ENCODE data around the gene TRIO. TPM values are rescaled to one million over a fixed set of nuclear protein-coding genes. Genes with fewer than 3 reads are reported as not detected.

TRIO gene
- total RNA-seq, 1 experiment from 2014 or later = 136 TPM

DNA sequence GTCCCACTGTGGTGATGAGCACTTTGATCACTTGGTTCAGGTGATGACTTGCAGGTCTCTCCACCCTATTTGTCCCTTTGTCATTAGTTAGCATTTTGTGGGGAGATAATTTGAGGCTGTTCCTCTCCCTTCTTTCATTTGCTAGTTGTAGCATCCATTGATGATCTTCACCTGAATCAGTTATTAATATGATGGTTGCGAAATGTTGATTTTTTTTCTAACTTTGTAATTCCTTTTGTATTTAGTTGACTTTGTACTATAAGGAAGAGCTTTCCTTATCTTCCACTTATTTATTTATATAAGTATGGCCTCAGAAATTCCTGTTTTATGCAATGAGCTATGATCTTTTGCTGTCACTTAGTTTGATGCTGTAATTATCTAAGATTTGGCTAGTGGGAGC lies 12.6 kb downstream of the TRIO start:
- no peaks in the 10 kb centered on the region for H3K27me3 Mint-ChIP-seq (ENCODE audit: insufficient read depth, unreplicated experiment)
- TF ChIP-seq, protein P1, sequence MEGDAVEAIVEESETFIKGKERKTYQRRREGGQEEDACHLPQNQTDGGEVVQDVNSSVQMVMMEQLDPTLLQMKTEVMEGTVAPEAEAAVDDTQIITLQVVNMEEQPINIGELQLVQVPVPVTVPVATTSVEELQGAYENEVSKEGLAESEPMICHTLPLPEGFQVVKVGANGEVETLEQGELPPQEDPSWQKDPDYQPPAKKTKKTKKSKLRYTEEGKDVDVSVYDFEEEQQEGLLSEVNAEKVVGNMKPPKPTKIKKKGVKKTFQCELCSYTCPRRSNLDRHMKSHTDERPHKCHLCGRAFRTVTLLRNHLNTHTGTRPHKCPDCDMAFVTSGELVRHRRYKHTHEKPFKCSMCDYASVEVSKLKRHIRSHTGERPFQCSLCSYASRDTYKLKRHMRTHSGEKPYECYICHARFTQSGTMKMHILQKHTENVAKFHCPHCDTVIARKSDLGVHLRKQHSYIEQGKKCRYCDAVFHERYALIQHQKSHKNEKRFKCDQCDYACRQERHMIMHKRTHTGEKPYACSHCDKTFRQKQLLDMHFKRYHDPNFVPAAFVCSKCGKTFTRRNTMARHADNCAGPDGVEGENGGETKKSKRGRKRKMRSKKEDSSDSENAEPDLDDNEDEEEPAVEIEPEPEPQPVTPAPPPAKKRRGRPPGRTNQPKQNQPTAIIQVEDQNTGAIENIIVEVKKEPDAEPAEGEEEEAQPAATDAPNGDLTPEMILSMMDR (IDR thresholded peaks at IDR 0.05; ENCODE audit: unreplicated experiment) = no peak
- peaks cover 27% of the 10 kb centered on the region for H3K4me1 Mint-ChIP-seq (ENCODE audit: insufficient read depth, unreplicated experiment)
- CTCF ChIA-PET = interaction anchor here (0.7 to 2.4 kb wide), 6 partner anchors 10 to 174 kb away, joined by 3 to 17 read pairs (median 4); no protein-coding TSS in a partner anchor
- H3K9me3 Mint-ChIP-seq (ENCODE audit: unreplicated experiment) = no peaks in the 10 kb centered on the region
- DNase-seq (ENCODE audit: unreplicated experiment) = no peak
- H3K27ac Mint-ChIP-seq (ENCODE audit: low read depth, unreplicated experiment) = no peak overlapping the region
- no peak overlapping the region for H3K4me3 Mint-ChIP-seq (ENCODE audit: unreplicated experiment)
- POLR2A ChIA-PET = interaction anchor here (1.0 to 6.9 kb wide), 12 partner anchors 8 to 113 kb away, joined by 3 to 92 read pairs (median 31); partner anchors contain the start of gene TRIO
- H3K36me3 Mint-ChIP-seq (ENCODE audit: insufficient read depth, unreplicated experiment) = peaks cover 6% of the 10 kb centered on the region
- no TSS peak for BruUV-seq (replicated peaks)
- intact Hi-C loops (cut with micrococcal nuclease) = loop anchor here (1.0 kb wide), 1 partner anchor 35 kb away; no protein-coding TSS in a partner anchor

DNA sequence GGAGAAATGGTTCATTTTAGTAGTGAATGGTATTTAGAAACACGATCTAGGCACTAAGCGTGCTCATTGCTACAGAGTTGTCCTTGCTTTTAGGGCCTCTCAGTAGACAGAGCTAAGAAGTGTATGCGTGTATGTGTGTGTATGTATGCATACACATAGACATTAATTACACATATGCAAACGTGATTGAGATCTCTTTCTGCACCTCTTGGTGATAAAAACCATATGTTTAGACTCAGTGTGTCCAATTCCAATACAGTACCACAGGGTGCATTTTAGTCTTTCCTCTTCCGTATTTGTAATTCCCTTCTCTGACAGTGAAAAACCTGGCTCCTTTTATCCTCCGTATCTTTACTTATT lies 13.1 kb downstream of the TRIO start:
- TF ChIP-seq, protein P1 (IDR thresholded peaks at IDR 0.05; ENCODE audit: unreplicated experiment) = no peak
- peaks cover 6% of the 10 kb centered on the region for H3K36me3 Mint-ChIP-seq (ENCODE audit: insufficient read depth, unreplicated experiment)
- no peaks in the 10 kb centered on the region for H3K27me3 Mint-ChIP-seq (ENCODE audit: insufficient read depth, unreplicated experiment)
- H3K4me1 Mint-ChIP-seq (ENCODE audit: insufficient read depth, unreplicated experiment) = peaks cover 31% of the 10 kb centered on the region
- no peak overlapping the region for H3K27ac Mint-ChIP-seq (ENCODE audit: low read depth, unreplicated experiment)
- no peaks in the 10 kb centered on the region for H3K9me3 Mint-ChIP-seq (ENCODE audit: unreplicated experiment)
- CTCF ChIA-PET = interaction anchor here (0.6 to 2.4 kb wide), 11 partner anchors 8 to 173 kb away, joined by 3 to 17 read pairs (median 3); no protein-coding TSS in a partner anchor
- no peak for DNase-seq (ENCODE audit: unreplicated experiment)
- POLR2A ChIA-PET = interaction anchor here (0.6 to 6.9 kb wide), 18 partner anchors 9 to 551 kb away, joined by 3 to 92 read pairs (median 14); partner anchors contain the start of genes OTULIN and TRIO
- intact Hi-C loops (cut with micrococcal nuclease) = loop anchor here (1.0 kb wide), 1 partner anchor 34 kb away; no protein-coding TSS in a partner anchor
- no TSS peak for BruUV-seq (replicated peaks)
- H3K4me3 Mint-ChIP-seq (ENCODE audit: unreplicated experiment) = no peak overlapping the region

- intact Hi-C loops (cut with micrococcal nuclease) = loop anchor here (1.0 kb wide), 1 partner anchor 33 kb away; no protein-coding TSS in a partner anchor
- H3K27me3 Mint-ChIP-seq (ENCODE audit: insufficient read depth, unreplicated experiment) = no peaks in the 10 kb centered on the region
- TF ChIP-seq, protein P1 (IDR thresholded peaks at IDR 0.05; ENCODE audit: unreplicated experiment) = no peak
- DNase-seq (ENCODE audit: unreplicated experiment) = peak; percentile 93
- no peak overlapping the region for H3K27ac Mint-ChIP-seq (ENCODE audit: low read depth, unreplicated experiment)
- H3K36me3 Mint-ChIP-seq (ENCODE audit: insufficient read depth, unreplicated experiment) = peaks cover 6% of the 10 kb centered on the region
- ChIA-PET CTCF (interaction anchor here (0.6 to 3.3 kb wide), 11 partner anchors 9 to 113 kb away, joined by 3 to 17 read pairs (median 4); no protein-coding TSS in a partner anchor), POLR2A (interaction anchor here (0.6 to 6.9 kb wide), 24 partner anchors 9 to 982 kb away, joined by 3 to 92 read pairs (median 4); partner anchors contain the start of genes OTULIN and TRIO)
- H3K4me3 Mint-ChIP-seq (ENCODE audit: unreplicated experiment) = no peak overlapping the region
- TSS peak; percentile 96 for BruUV-seq (replicated peaks)
- no peaks in the 10 kb centered on the region for H3K9me3 Mint-ChIP-seq (ENCODE audit: unreplicated experiment)
- H3K4me1 Mint-ChIP-seq (ENCODE audit: insufficient read depth, unreplicated experiment) = peaks cover 29% of the 10 kb centered on the region
These were observed 13.7 kb downstream of the TRIO start for GRCh38 chr5:14156650-14157492.

DNA sequence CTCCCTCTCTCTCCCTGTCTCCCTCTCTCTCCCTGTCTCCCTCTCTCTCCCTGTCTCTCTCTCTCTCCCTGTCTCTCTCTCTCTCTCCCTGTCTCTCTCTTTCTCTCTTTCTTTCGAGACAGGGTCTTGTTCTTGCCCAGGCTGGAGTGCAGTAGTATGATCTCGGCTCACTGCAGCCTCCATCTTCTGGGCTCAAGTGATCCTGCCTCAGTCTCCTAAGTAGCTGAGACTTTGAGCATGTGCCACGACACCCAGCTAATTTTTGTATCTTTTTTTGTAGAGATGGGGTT lies 14.3 kb downstream of the TRIO start:
- no peak overlapping the region for H3K4me3 Mint-ChIP-seq (ENCODE audit: unreplicated experiment)
- H3K9me3 Mint-ChIP-seq (ENCODE audit: unreplicated experiment) = no peaks in the 10 kb centered on the region
- ChIA-PET POLR2A (interaction anchor here (1.1 to 6.9 kb wide), 16 partner anchors 9 to 116 kb away, joined by 3 to 92 read pairs (median 20); partner anchors contain the start of gene TRIO), CTCF (interaction anchor here (0.8 to 3.3 kb wide), 4 partner anchors 10 to 112 kb away, joined by 4 to 17 read pairs (median 6); no protein-coding TSS in a partner anchor)
- intact Hi-C loops (cut with micrococcal nuclease) = no loop called here
- no TSS peak for BruUV-seq (replicated peaks)
- no peak overlapping the region for H3K27ac Mint-ChIP-seq (ENCODE audit: low read depth, unreplicated experiment)
- peaks cover 35% of the 10 kb centered on the region for H3K4me1 Mint-ChIP-seq (ENCODE audit: insufficient read depth, unreplicated experiment)
- TF ChIP-seq, protein P1 (IDR thresholded peaks at IDR 0.05; ENCODE audit: unreplicated experiment) = no peak
- no peaks in the 10 kb centered on the region for H3K27me3 Mint-ChIP-seq (ENCODE audit: insufficient read depth, unreplicated experiment)
- no peak for DNase-seq (ENCODE audit: unreplicated experiment)
- peaks cover 6% of the 10 kb centered on the region for H3K36me3 Mint-ChIP-seq (ENCODE audit: insufficient read depth, unreplicated experiment)

Measured in MCF 10A (cell line).